ENCODE measurements around the gene ADRM1.

The ADRM1 gene

GRCh38 chr20:62330576-62331317 is 27.9 kb downstream of the ADRM1 start:
- TF ChIP-seq, protein P1, sequence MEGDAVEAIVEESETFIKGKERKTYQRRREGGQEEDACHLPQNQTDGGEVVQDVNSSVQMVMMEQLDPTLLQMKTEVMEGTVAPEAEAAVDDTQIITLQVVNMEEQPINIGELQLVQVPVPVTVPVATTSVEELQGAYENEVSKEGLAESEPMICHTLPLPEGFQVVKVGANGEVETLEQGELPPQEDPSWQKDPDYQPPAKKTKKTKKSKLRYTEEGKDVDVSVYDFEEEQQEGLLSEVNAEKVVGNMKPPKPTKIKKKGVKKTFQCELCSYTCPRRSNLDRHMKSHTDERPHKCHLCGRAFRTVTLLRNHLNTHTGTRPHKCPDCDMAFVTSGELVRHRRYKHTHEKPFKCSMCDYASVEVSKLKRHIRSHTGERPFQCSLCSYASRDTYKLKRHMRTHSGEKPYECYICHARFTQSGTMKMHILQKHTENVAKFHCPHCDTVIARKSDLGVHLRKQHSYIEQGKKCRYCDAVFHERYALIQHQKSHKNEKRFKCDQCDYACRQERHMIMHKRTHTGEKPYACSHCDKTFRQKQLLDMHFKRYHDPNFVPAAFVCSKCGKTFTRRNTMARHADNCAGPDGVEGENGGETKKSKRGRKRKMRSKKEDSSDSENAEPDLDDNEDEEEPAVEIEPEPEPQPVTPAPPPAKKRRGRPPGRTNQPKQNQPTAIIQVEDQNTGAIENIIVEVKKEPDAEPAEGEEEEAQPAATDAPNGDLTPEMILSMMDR (IDR thresholded peaks at IDR 0.05) = no peak

- TF ChIP-seq, protein P1 (IDR thresholded peaks at IDR 0.05) = no peak
These were observed 28.6 kb downstream of the ADRM1 start for GRCh38 chr20:62331347-62331746.

- TF ChIP-seq, protein P1 (IDR thresholded peaks at IDR 0.05) = no peak
These were observed 29.6 kb downstream of the ADRM1 start for GRCh38 chr20:62332421-62332820.

DNA sequence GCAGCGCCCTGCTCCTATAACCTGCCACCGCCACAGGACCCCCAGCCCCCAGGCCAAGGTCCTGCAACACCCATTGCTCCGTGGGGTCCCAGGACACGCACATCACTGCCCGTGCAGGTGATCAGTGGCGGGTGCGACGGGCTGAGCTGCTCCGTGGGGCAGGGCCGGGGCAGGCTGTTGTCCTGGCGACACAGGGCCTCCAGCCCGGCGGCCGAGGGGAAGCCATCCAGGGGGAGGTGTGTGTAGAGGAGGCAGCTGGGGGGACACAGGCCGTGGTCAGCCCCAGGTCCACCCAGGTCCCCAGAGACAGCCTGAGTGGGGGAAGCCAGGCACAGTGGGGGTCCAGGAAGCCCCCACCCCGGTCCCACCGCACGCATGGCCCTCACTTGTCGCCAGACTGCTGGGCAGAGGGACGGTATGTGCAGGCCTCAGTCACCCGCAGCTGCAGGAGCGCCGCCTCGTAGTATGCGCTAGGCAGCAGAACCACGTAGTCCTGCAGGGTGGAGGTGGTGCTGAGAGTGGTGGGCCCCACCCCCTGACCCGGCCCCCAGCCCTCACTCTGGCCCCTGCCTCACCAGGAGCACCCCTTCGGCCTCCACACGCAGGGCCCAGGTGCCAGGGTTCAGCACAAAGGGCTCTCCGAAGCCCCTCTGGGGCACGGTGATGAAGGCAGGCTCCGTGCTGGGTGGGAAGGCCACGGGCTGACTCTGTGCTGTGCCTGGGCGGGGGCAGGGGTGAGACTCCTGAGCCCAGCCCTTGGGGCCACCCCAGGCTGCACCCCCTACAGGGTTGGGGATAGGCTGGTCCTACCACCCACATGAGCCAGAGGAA is 30.4 kb downstream of the ADRM1 start:
- TF ChIP-seq, protein P1 (IDR thresholded peaks at IDR 0.05) = no peak

GRCh38 chr20:62333820-62334595 is 31.2 kb downstream of the ADRM1 start:
- TF ChIP-seq, protein P1 (IDR thresholded peaks at IDR 0.05) = no peak

DNA sequence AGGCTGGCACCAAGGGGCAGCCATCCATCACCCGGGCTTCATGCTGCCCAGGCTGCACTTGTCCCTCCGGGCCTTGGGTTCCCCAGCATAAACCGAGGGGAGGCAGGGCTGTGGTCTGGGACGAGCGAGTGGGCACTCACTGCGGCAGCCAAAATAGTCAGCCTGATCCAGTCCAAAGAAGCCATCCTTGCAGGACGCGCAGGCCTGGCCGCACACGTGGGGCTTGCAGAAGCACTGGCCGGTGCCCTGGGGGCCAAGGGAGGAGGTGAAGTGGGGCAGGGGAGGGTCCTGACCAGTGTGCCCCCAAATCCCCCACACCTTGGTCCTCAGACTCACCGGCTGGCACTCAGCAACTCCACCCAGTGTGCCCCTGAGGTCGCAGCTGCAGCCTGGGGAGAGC is 32.1 kb downstream of the ADRM1 start:
- TF ChIP-seq, protein P1 (IDR thresholded peaks at IDR 0.05) = no peak

- TF ChIP-seq, protein P1 (IDR thresholded peaks at IDR 0.05) = no peak
These were observed 32.7 kb downstream of the ADRM1 start for GRCh38 chr20:62335532-62335931.
